Measurements from ENCODE around the gene ZNF160.

DNA sequence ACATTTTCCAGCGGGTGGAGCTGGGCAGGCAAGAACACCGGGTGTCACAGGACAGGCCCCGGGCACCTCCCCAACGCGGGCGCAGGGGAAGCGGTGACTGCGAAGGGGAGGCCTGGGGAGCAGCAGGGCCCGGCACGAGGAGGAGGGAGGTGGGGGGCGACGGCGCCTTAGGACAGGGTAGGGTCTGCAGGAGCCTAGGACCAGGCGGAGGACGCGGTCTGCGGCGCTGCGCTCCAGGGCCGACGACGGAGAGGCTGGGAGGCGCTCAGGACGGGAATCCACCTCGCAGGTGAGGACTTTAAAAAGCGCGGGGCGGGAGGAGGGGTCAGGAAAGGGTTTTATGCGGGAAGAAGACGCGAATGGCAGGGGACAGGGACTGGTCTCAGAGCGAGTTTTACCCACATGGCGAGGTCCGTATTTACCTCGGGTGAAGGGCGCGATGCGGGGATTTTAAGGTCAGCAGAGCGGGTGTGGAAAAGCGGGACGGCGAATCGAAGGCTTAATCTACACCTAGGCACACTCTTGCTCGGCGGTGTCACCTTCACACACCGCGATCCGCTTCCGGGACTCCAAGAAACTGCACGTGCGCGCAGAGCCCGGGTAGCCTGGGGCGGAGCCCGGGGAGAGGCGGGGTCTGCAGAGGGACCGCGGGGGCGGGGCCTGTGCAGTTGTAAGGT is 45.2 kb downstream of the ZNF160 start:
- TF ChIP-seq, protein P1, sequence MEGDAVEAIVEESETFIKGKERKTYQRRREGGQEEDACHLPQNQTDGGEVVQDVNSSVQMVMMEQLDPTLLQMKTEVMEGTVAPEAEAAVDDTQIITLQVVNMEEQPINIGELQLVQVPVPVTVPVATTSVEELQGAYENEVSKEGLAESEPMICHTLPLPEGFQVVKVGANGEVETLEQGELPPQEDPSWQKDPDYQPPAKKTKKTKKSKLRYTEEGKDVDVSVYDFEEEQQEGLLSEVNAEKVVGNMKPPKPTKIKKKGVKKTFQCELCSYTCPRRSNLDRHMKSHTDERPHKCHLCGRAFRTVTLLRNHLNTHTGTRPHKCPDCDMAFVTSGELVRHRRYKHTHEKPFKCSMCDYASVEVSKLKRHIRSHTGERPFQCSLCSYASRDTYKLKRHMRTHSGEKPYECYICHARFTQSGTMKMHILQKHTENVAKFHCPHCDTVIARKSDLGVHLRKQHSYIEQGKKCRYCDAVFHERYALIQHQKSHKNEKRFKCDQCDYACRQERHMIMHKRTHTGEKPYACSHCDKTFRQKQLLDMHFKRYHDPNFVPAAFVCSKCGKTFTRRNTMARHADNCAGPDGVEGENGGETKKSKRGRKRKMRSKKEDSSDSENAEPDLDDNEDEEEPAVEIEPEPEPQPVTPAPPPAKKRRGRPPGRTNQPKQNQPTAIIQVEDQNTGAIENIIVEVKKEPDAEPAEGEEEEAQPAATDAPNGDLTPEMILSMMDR (IDR thresholded peaks at IDR 0.05 in 2 of 3, conservative IDR thresholded peaks at IDR 0.05 in 1 of 3; ENCODE audit: insufficient read depth in 2 of 3, low read depth in 1 of 3, low read length in 3 of 3) = no peak
- TF ChIP-seq, protein P2, sequence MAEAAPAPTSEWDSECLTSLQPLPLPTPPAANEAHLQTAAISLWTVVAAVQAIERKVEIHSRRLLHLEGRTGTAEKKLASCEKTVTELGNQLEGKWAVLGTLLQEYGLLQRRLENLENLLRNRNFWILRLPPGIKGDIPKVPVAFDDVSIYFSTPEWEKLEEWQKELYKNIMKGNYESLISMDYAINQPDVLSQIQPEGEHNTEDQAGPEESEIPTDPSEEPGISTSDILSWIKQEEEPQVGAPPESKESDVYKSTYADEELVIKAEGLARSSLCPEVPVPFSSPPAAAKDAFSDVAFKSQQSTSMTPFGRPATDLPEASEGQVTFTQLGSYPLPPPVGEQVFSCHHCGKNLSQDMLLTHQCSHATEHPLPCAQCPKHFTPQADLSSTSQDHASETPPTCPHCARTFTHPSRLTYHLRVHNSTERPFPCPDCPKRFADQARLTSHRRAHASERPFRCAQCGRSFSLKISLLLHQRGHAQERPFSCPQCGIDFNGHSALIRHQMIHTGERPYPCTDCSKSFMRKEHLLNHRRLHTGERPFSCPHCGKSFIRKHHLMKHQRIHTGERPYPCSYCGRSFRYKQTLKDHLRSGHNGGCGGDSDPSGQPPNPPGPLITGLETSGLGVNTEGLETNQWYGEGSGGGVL (CRISPR knock-in tag; IDR thresholded peaks at IDR 0.05) = no peak
- TF ChIP-seq REST (IDR thresholded peaks at IDR 0.05; ENCODE audit: borderline replicate concordance) = no peak
- TF ChIP-seq REST (CRISPR knock-in tag; IDR thresholded peaks at IDR 0.05; ENCODE audit: low read depth) = no peak
- TF ChIP-seq NFYB (IDR thresholded peaks at IDR 0.05; ENCODE audit: extremely low read depth, insufficient read length) = no peak
- no peak for TF ChIP-seq XRCC5 (IDR thresholded peaks at IDR 0.05; ENCODE audit: low read depth, low read length)
- TF ChIP-seq POLR2A (conservative IDR thresholded peaks at IDR 0.05) = no peak
- no peak for TF ChIP-seq ZNF232 (CRISPR knock-in tag; IDR thresholded peaks at IDR 0.05)

All from K562 (cell line).